Measurements from ENCODE around the gene DOCK11.

DNA sequence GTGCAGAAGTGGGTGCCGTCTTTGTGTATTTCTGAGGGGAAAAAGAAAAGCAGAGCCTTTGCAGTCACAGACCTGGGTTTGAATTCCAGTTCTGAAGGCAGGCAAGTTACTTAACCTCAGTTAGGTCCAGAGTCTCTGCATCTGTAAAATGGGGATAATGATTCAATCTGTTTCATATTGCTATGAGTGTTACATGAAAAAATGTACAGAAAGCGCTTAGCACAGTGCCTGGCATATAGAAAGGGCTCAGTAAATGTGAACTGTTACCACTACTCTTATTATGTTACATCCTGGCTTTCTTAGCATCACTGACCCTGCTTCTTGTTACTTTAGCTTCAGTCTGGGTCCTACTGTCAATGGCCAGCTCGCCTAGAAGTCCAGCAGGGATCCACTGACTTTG, 45.9 kb downstream of the DOCK11 start:
- TF ChIP-seq, protein P1, sequence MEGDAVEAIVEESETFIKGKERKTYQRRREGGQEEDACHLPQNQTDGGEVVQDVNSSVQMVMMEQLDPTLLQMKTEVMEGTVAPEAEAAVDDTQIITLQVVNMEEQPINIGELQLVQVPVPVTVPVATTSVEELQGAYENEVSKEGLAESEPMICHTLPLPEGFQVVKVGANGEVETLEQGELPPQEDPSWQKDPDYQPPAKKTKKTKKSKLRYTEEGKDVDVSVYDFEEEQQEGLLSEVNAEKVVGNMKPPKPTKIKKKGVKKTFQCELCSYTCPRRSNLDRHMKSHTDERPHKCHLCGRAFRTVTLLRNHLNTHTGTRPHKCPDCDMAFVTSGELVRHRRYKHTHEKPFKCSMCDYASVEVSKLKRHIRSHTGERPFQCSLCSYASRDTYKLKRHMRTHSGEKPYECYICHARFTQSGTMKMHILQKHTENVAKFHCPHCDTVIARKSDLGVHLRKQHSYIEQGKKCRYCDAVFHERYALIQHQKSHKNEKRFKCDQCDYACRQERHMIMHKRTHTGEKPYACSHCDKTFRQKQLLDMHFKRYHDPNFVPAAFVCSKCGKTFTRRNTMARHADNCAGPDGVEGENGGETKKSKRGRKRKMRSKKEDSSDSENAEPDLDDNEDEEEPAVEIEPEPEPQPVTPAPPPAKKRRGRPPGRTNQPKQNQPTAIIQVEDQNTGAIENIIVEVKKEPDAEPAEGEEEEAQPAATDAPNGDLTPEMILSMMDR (IDR thresholded peaks at IDR 0.05 in 2 of 3, conservative IDR thresholded peaks at IDR 0.05 in 1 of 3; ENCODE audit: insufficient read depth in 2 of 3, low read depth in 1 of 3, low read length in 3 of 3), result no peak
- TF ChIP-seq RFX7 (CRISPR knock-in tag; IDR thresholded peaks at IDR 0.05) (no peak), ELF2 (CRISPR knock-in tag; IDR thresholded peaks at IDR 0.05) (no peak), PCBP1 (IDR thresholded peaks at IDR 0.05; ENCODE audit: low read depth, low read length, poor library complexity, severe bottlenecking) (no peak)
